Measurements from ENCODE around the gene GTF3C5.

The GTF3C5 gene

GRCh38 chr9:133099726-133100505 lies 69.1 kb downstream of the GTF3C5 start:
- TF ChIP-seq CTCF (conservative IDR thresholded peaks at IDR 0.05): no peak
- no peak overlapping the region for H3K27ac ChIP-seq

GRCh38 chr9:133100506-133101355 lies 69.9 kb downstream of the GTF3C5 start:
- H3K27ac ChIP-seq: no peak overlapping the region
- TF ChIP-seq CTCF (conservative IDR thresholded peaks at IDR 0.05): no peak

DNA sequence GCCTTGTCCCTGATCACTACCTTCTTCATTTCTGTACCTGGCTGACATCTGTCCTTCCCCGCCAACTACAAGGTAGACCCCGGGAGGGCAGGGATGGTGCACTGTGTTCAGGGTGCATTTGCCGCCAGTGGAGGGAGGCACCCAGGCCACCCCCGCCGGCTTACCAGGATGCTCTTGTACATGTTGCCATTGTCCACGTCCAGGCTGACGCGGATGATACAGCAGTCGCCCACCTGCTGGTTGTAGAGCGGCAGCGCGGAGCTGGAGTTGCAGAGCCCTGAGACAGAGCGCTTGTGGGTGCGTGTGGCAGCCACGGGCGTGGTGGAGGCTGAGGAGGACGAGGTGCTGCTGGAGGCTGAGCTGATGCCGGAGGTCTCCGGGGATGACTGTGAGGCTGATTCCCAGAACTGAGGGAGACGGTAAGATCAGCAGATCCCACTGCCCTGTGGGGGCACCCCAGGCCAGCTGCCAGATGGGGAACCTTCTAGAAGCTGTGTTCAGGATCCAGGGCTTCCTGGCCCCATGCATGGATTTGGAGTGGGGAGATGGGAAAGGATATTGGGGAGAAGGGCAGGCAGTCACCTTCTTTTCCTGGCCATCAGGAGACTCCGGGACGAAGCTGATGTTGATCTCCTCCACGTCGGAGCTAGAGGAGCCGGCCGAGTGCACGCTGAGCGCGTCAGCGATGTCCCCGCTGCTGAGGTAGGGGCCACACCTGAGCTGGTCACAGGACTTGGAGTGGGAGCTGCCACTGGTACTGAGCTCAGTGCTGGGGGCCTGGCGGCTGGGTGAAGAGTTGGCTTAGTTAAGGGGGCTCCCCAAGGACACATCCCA lies 70.8 kb downstream of the GTF3C5 start:
- no peak for TF ChIP-seq CTCF (conservative IDR thresholded peaks at IDR 0.05)
- H3K27ac ChIP-seq: no peak overlapping the region

DNA sequence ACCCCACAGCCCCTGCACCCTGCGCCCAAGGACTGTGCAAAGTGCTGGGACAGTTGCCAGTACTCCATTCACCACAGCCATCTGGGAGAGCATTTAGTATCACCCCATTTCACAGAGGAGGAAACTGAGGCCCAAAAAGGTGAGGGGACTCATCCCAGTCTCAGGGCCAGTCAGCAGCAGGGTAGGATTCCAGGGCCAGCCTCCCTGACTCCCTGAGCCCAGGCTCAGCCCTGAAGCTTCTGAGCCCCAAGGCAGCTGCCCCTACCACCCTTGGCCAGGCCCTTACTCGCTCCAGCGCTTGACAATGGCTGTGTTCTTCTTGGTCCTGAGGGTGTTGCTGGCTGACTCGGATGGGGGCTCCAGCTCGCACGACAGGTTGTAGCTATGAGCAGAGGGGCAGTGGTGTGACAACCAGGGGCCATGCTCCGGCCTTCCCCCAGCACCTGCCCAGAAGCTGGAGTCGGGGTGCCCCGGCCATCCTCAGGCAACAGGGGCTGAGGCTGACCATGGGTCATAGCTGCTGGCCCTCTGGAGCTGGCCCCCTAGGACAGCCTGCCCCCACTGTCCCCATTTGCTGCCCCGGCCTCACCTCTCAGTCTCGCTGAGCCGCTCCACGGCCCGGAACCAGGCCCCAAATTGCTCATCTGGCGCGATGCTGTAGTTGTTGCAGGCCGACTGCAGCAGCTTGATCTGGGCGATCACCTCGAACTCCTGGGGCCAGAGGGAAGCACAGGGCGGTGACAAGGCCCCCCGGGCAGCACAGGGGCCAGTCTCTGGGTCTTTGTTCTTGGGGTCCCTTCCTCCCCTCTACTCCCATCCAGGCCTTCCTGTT lies 71.6 kb downstream of the GTF3C5 start:
- H3K27ac ChIP-seq: no peak overlapping the region
- no peak for TF ChIP-seq CTCF (conservative IDR thresholded peaks at IDR 0.05)

GRCh38 chr9:133103183-133103986 lies 72.6 kb downstream of the GTF3C5 start:
- TF ChIP-seq CTCF (conservative IDR thresholded peaks at IDR 0.05): peak; percentile 93
- H3K27ac ChIP-seq: no peak overlapping the region

DNA sequence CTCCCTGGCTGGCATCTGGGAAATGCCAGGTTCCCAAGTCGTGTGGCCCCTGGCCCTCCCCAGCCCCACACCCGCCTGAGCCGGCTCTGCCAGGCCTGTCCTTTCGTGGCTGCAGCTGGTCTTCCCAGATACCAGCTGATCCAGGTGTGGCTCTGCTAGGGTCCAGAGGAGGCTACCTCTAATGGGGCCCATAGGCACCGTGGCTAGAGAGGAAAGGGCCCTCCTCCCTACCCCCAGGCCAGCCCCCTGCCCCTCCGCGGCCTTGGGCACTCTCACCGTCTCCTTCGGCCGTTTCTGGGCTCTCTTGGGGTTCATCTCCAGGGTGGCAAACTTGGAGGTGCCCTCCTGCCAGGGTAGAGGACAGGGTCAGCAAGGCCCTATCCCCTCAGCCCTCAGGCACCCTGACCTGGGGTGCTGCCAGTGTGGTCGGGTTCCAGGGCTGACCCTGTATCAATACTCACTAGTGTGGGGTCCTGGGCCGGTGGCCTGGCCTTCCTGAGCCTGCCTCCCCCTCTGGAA lies 73.2 kb downstream of the GTF3C5 start:
- TF ChIP-seq CTCF (conservative IDR thresholded peaks at IDR 0.05): no peak

More for the DNA sequence above, 73.2 kb downstream of the GTF3C5 start:
- no peak overlapping the region for H3K27ac ChIP-seq
